HPDE6-E6E7 (cell line): Measurements from ENCODE around the gene PTGR1.

Source experiments
- DNase-seq: peaks from one replicate; pipeline ENCODE4 v3.0.0; 2011; ENCODE audit warnings: missing footprints; ENCODE audit errors: extremely low spot score

Gene PTGR1

GRCh38 chr9:111542497-111543254 is 56.8 kb downstream of the PTGR1 start:
- DNase-seq = no peak

GRCh38 chr9:111533099-111533790 is 66.2 kb downstream of the PTGR1 start:
- no peak for DNase-seq

GRCh38 chr9:111531716-111532115 is 67.7 kb downstream of the PTGR1 start:
- no peak for DNase-seq

GRCh38 chr9:111529787-111530186 is 69.7 kb downstream of the PTGR1 start:
- DNase-seq = no peak

- no peak for DNase-seq
Measured at GRCh38 chr9:111527347-111527746, 72.1 kb downstream of the PTGR1 start.

- peak; percentile 27 for DNase-seq
Measured at GRCh38 chr9:111525056-111525977, 74.1 kb downstream of the PTGR1 start, which contains the start of gene ZNF483. Gene ZNF483, plus strand, starts transcription at chr9:111525179. Its CDS starts 2,217 bp downstream, at chr9:111527396.

- no peak for DNase-seq
Measured at GRCh38 chr9:111524731-111525055, 74.8 kb downstream of the PTGR1 start.

GRCh38 chr9:111516061-111516465 is 83.4 kb downstream of the PTGR1 start:
- no peak for DNase-seq

- peak; percentile 21 for DNase-seq
Measured at GRCh38 chr9:111514967-111515366, 84.5 kb downstream of the PTGR1 start.
